Sigmoid colon (tissue), 7 donors: Measurements from ENCODE around the gene ADAM33. TPM values are rescaled to one million over a fixed set of nuclear protein-coding genes. Genes with fewer than 3 reads are reported as not detected.
A peak's percentile ranks its signal among the peaks of the same experiment; 100 is the strongest.

Experiments used
- DNase-seq: peaks from one replicate; pipeline ENCODE4 v3.0.0-alpha.2; 2019
- H3K27ac ChIP-seq, 4 donors: fragments of 200-600 bp; sonication (generic); one replicate each; pipeline ENCODE4 v1.5.1; 2016 to 2019; ENCODE audit warnings: mild to moderate bottlenecking in 1 of 4
- H3K27me3 ChIP-seq, 3 donors: fragments of 200-600 bp; sonication (generic); one replicate each; pipeline ENCODE4 v1.5.1; 2019; ENCODE audit warnings: mild to moderate bottlenecking in 1 of 3
- H3K36me3 ChIP-seq, 4 donors: fragments of 200-600 bp; sonication (generic); one replicate each; pipeline ENCODE4 v1.5.1; 2016 to 2019
- H3K4me1 ChIP-seq, 4 donors: fragments of 200-600 bp; sonication (generic); one replicate each; pipeline ENCODE4 v1.5.1; 2017 to 2019
- H3K4me3 ChIP-seq, 4 donors: fragments of 200-600 bp; sonication (generic); one replicate each; pipeline ENCODE4 v1.5.1; 2017 to 2019; ENCODE audit warnings: mild to moderate bottlenecking in 2 of 4, moderate library complexity in 1 of 4
- H3K9me3 ChIP-seq, 4 donors: fragments of 200-600 bp in 3 of 4; sonication (generic) in 3 of 4; one replicate each; pipeline versions ENCODE4 v1.5.1 to v1.6.1; 2013 to 2019
- CTCF ChIP-seq, 4 experiments: fragments of 450-650 bp in 3 of 4; fragments of 200-600 bp in 1 of 4; IDR thresholded peaks; one replicate each; pipeline ENCODE4 v1.5.1; 2016 to 2019; ENCODE audit warnings: antibody characterized with exemption in 4 of 4, mild to moderate bottlenecking in 3 of 4, moderate library complexity in 2 of 4
- EP300 ChIP-seq, 4 donors: sonication (generic); formaldehyde crosslinking; IDR thresholded peaks; one replicate each; pipeline ENCODE4 v1.6.1; 2017; ENCODE audit warnings: antibody characterized with exemption in 4 of 4
- POLR2A ChIP-seq, 2 donors: fragments of 450-650 bp; IDR thresholded peaks; one replicate each; pipeline ENCODE4 v1.6.1; 2016; ENCODE audit warnings: antibody characterized with exemption in 2 of 2, mild to moderate bottlenecking in 2 of 2, moderate library complexity in 2 of 2
- POLR2AphosphoS5 ChIP-seq, 4 donors: sonication (generic); formaldehyde crosslinking; IDR thresholded peaks; one replicate each; pipeline ENCODE4 v1.6.1; 2017; ENCODE audit warnings: antibody characterized with exemption in 4 of 4
- WGBS, 2 donors: extraction: QIAGEN DNeasy Blood & Tissue Kit; methylation state at CpG; one replicate each; pipeline ENCODE4 v1.1.7; 2013; 5-methylcytosine and 5-hydroxymethylcytosine counted together
- intact Hi-C: fragments of 100-400 bp; cut with DNase I; formaldehyde crosslinking; loops from one replicate; pipeline ENCODE4 v1.15.1; 2023
- polyA plus RNA-seq, 3 donors: library from polyadenylated mRNA; stranded (reverse); fragments of 200-250 nt; gene quantifications; one replicate each; pipeline ENCODE4 v1.2.3, GENCODE V29; 2013
- total RNA-seq, 4 donors: library from RNA; depleted of rRNA; stranded (reverse); fragments of >200 nt; gene quantifications; one replicate each; pipeline ENCODE4 v1.1.0, GENCODE V29; 2016
- donor health status: healthy with polysubstance abuse.
- donor health status: Bipolar disorder and iron deficiency.
- donor health status: healthy.

Gene ADAM33
- total and polyA plus RNA-seq, 7 donors: 0.69 to 484 (median 49.9) TPM

DNA sequence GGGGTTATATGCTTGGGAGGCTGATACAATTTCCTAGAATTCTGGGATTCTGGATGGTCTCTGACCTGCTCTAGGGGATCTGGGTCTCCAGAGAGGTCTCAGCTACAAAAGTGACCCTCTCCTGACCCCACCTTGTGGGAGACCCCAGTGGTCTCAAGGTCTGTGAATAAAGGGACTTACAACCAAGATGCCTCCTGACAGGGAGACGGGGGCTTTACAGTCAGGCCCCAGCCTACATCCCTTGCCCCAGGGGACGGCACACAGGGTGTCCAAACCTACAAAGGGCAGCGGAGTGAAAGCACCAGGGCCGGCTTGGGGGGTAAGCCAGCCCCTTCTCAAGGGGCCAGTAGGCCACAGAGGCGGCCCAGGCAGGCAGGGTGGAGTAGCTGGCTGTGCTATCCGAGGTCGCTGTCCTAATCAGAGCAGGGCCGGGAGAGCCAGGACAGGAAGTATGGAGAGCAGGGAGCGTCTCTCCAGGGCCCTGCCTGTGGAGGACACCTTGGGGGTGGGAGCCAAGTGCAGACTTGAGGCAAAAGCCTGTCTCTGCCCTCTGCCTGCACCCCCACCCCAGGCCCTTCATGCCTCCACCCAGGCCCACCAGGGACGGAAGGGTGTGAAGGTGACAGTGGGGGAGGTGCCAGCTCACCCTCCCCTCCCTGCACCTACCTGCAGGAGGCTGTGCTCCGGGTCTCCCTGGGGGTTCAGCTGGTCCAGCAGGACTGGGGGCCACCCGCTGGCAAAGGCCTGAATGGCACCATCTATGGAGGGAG lies 22.1 kb downstream of the ADAM33 start:
- peak; percentile 46 for DNase-seq
- intact Hi-C loops: no loop called here
- 64 to 80% methylated on average over 12 of the region's 12 CpGs for WGBS, 2 donors
- TF ChIP-seq EP300 (IDR thresholded peaks at IDR 0.05): no peak
- TF ChIP-seq POLR2AphosphoS5 (IDR thresholded peaks at IDR 0.05): no peak
- Histone ChIP-seq H3K4me3 (no peak overlapping the region), H3K27ac (no peak overlapping the region), H3K27me3 (peaks cover 13 to 38% (median 25%) of the 10 kb centered on the region in 3 donors), H3K4me1 (peaks cover 0 to 13% (median 12%) of the 10 kb centered on the region in 4 donors), H3K36me3 (no peaks in the 10 kb centered on the region), H3K9me3 (no peaks in the 10 kb centered on the region)

GRCh38 chr20:3658716-3659491 lies 22.9 kb downstream of the ADAM33 start:
- H3K27ac ChIP-seq: no peak overlapping the region
- intact Hi-C loops: no loop called here
- H3K4me1 ChIP-seq: peaks cover 0 to 20% (median 12%) of the 10 kb centered on the region in 4 donors
- H3K36me3 ChIP-seq: no peaks in the 10 kb centered on the region
- no peak overlapping the region for H3K4me3 ChIP-seq
- TF ChIP-seq EP300 (IDR thresholded peaks at IDR 0.05): no peak
- no peak for TF ChIP-seq POLR2A (IDR thresholded peaks at IDR 0.05)
- TF ChIP-seq CTCF (IDR thresholded peaks at IDR 0.05): no peak
- TF ChIP-seq POLR2AphosphoS5 (IDR thresholded peaks at IDR 0.05): no peak
- WGBS, 2 donors: 60 to 64% methylated on average over 8 of the region's 8 CpGs
- no peak for DNase-seq
- peaks cover 13 to 38% (median 25%) of the 10 kb centered on the region in 3 donors for H3K27me3 ChIP-seq
- no peaks in the 10 kb centered on the region for H3K9me3 ChIP-seq

GRCh38 chr20:3658019-3658715 lies 23.6 kb downstream of the ADAM33 start:
- Histone ChIP-seq H3K9me3 (no peaks in the 10 kb centered on the region), H3K27me3 (peaks cover 13 to 38% (median 25%) of the 10 kb centered on the region in 3 donors), H3K27ac (no peak overlapping the region), H3K4me3 (no peak overlapping the region), H3K4me1 (peaks cover 0 to 22% (median 12%) of the 10 kb centered on the region in 4 donors), H3K36me3 (no peaks in the 10 kb centered on the region)
- peak; percentile 39 for DNase-seq
- TF ChIP-seq CTCF (IDR thresholded peaks at IDR 0.05) (no peak), EP300 (IDR thresholded peaks at IDR 0.05) (no peak), POLR2AphosphoS5 (IDR thresholded peaks at IDR 0.05) (no peak), POLR2A (IDR thresholded peaks at IDR 0.05) (no peak)
- 83 to 92% methylated on average over 7 of the region's 7 CpGs for WGBS, 2 donors
- intact Hi-C loops: no loop called here

DNA sequence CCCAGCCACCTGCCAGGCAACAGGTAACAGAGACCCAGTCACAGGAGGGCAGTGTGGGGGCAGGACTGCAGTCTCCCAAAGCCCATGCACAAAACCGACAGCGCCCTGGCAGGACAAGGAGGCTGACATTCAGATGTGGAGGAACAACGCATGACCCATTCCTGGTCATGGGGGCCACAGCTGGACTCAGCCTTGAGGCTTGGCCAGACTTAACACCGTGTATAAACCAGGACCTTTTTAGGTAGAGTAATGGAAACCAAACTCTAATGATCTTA lies 26.7 kb downstream of the ADAM33 start:
- Histone ChIP-seq H3K27me3 (peaks cover 3 to 12% (median 12%) of the 10 kb centered on the region in 3 donors), H3K9me3 (no peaks in the 10 kb centered on the region), H3K4me1 (peaks cover 0 to 9% (median under 1%) of the 10 kb centered on the region in 4 donors), H3K27ac (no peak overlapping the region), H3K4me3 (no peak overlapping the region), H3K36me3 (peaks cover 0 to 5% (median 0%) of the 10 kb centered on the region in 4 donors)
- WGBS, 2 donors: 87 to 96% methylated on average over 4 of the region's 4 CpGs
- TF ChIP-seq EP300 (IDR thresholded peaks at IDR 0.05): no peak
- intact Hi-C loops: no loop called here
- DNase-seq: no peak

DNA sequence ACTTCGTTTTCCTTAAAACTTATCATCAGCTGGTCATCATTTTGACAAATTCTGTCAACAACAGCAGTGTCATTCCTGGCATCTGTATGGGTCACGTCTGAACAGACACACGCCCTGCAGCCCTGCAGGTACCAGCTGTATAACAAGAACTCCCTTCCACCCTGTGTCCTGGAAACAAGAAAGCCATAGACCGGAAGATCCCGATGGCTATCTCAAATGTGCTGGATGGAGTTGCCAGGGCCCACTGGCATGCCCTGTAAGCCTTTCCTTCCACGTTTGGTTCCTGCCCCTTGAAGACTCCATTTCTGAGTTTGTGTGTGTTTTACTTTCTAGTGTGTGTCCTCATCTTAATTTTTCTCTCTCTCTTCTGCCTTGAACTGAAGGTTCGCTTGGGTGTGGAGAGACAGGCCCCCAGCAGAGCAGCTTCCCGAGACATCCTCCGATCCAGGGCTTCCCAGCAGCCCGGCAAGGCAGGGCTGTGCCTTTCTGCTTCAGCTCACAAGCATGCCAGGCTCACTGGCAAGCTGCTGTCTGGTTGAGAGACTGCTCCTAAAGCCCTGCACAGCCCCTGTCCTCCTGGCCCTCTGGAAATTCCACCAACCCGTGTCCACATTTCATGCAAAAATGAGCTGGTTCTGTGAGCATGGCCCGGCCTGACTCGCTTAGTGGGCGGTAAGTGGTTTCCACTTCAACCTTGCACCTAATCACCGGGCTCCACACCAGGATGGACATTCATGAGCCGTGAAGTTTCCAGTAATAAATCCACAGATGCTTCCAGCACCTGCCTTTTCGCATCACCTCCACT lies 27.3 kb downstream of the ADAM33 start:
- Histone ChIP-seq H3K27me3 (peaks cover 0 to 7% (median 7%) of the 10 kb centered on the region in 3 donors), H3K36me3 (peaks cover 0 to 9% (median 0%) of the 10 kb centered on the region in 4 donors), H3K4me3 (no peak overlapping the region), H3K27ac (no peak overlapping the region), H3K9me3 (no peaks in the 10 kb centered on the region), H3K4me1 (peaks cover 0 to 9% (median 0%) of the 10 kb centered on the region in 4 donors)
- intact Hi-C loops: no loop called here
- DNase-seq: no peak
- TF ChIP-seq CTCF (IDR thresholded peaks at IDR 0.05) (no peak), POLR2A (IDR thresholded peaks at IDR 0.05) (no peak), EP300 (IDR thresholded peaks at IDR 0.05) (no peak), POLR2AphosphoS5 (IDR thresholded peaks at IDR 0.05) (no peak)
- 76 to 83% methylated on average over 17 of the region's 17 CpGs for WGBS, 2 donors
